ENCODE data around the gene ALB.

ALB gene

DNA sequence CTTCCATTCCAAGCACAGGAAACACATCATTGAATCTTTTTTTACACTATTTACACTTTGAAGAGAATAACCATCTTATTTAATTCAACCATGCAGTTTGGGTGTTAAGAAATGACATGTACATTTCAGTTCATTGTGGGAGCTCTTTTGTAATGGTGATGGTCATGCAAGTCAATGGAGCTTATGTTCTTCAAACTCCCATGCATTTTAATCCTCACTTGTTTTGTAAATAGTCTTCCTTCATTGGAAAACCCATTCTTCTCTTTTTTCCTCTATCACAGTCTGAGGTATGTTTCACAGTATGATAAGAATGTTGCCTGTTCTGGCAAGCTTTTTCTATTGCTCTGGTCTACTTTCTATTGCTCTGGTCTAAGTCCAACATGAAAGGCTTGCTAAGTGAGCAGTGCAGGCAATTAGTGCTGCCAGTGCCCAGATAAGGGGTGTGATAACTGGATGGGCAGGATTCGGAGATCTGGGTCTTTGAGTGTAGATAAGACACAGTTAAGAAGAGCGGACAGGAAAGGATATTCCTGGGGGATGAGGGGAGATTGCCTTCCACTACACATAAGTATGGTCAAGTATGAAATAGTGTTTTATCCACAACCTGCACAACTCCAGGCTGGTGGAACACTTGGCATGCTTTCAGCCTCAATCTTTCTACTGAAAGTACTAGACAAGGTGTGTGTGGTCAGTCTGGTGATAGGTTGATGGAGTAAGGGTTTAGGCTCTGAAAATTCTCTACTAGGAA is 49.0 kb downstream of the ALB start:
- Histone ChIP-seq H3K27ac (ENCODE audit: low read depth, low read length) (peak overlapping the region; percentile 94), H3K9me3 (ENCODE audit: insufficient read depth, low read depth, low read length) (no peaks in the 10 kb centered on the region), H3K36me3 (ENCODE audit: insufficient read depth, low read length) (no peaks in the 10 kb centered on the region), H3K27me3 (ENCODE audit: insufficient read depth, low read length) (peaks cover 4% of the 10 kb centered on the region; the same call in 1 of the 2 replicates), H3K9ac (ENCODE audit: low read depth, low read length) (no peak overlapping the region), H3K4me1 (ENCODE audit: insufficient read depth, low read length) (peaks cover 66% of the 10 kb centered on the region), H3K4me3 (ENCODE audit: low read length) (no peak overlapping the region)
- 59% methylated on average over 1 of the region's 2 CpGs for WGBS

DNA sequence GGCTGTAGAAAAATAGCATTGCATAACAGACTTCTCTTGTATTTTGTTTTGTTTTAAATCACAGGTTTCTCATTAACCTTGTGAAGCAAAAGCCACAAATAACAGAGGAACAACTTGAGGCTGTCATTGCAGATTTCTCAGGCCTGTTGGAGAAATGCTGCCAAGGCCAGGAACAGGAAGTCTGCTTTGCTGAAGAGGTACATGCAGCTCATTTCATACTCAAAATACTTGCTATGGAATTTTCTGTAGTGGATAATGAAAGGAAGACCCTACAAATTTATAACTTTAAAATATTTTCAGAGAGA is 49.6 kb downstream of the ALB start:
- Histone ChIP-seq H3K9me3 (ENCODE audit: insufficient read depth, low read depth, low read length) (no peaks in the 10 kb centered on the region), H3K4me1 (ENCODE audit: insufficient read depth, low read length) (peaks cover 65% of the 10 kb centered on the region), H3K36me3 (ENCODE audit: insufficient read depth, low read length) (no peaks in the 10 kb centered on the region), H3K4me3 (ENCODE audit: low read length) (no peak overlapping the region), H3K27me3 (ENCODE audit: insufficient read depth, low read length) (peaks cover 4% of the 10 kb centered on the region; the same call in 1 of the 2 replicates), H3K27ac (ENCODE audit: low read depth, low read length) (peak overlapping the region; percentile 54; the same call in 1 of the 2 replicates), H3K9ac (ENCODE audit: low read depth, low read length) (no peak overlapping the region)

DNA sequence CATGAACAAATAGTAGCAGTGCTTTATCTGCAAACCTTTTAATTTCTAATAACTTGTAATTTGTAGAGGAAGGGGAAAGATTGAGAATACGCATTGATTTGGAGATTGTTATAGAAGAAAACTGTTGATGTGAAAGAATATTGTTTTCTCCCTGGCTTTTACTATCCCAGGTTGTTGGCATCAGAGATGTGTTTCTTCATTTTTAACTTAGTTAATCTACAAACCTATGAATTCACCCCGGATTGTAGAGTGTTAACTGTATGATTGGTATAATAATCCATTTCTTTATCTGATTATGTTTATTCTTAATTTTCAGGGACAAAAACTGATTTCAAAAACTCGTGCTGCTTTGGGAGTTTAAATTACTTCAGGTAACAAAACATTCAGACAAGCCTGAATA is 50.8 kb downstream of the ALB start:
- Histone ChIP-seq H3K27ac (ENCODE audit: low read depth, low read length) (no peak overlapping the region), H3K27me3 (ENCODE audit: insufficient read depth, low read length) (peaks cover 4% of the 10 kb centered on the region; the same call in 1 of the 2 replicates), H3K4me1 (ENCODE audit: insufficient read depth, low read length) (peaks cover 52% of the 10 kb centered on the region), H3K9ac (ENCODE audit: low read depth, low read length) (no peak overlapping the region), H3K4me3 (ENCODE audit: low read length) (no peak overlapping the region), H3K9me3 (ENCODE audit: insufficient read depth, low read depth, low read length) (no peaks in the 10 kb centered on the region), H3K36me3 (ENCODE audit: insufficient read depth, low read length) (no peaks in the 10 kb centered on the region)
- 100% methylated on average over 2 of the region's 3 CpGs for WGBS

DNA sequence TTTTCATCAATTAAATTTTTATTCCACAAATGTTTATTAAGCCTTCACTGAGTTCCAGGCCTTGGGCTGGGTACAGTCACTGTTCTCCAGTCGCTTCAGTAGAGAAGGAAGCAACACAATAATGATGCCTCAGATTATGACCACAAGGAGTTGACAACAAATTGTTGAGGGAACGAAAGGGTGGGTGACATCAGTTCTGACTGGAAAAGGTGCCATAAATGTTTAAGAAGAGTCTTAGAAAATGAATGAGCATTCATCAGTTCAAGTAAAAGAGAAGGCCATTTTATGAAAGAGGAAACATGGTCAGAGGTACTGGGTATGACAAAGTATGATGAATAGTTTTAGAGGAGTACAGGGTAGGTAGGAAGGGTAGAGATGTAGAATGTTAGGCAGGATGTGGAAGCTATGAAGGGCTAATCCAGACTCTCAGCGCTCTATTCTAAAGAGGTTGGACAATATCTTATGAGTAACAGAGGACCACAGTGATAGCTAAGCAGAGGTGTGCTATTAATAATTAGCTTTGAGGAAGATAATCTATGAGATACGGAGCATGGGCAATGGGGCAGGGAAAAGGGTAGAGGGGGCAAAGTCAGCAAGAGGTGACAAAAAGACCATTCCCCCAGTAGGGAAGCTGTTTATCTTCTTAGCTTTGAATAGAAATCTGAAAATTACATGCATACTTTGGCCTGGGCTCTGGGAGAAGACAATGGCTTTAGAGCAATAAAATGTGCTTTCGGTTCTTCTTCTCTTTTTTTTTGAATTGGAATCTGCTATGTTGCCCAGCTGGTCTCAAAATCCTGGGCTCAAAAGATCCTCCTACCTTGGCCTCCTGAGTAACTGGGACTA is 52.3 kb downstream of the ALB start:
- Histone ChIP-seq H3K27ac (ENCODE audit: low read depth, low read length) (no peak overlapping the region), H3K27me3 (ENCODE audit: insufficient read depth, low read length) (peaks cover 4% of the 10 kb centered on the region; the same call in 1 of the 2 replicates), H3K4me1 (ENCODE audit: insufficient read depth, low read length) (peaks cover 38% of the 10 kb centered on the region), H3K4me3 (ENCODE audit: low read length) (no peak overlapping the region), H3K9ac (ENCODE audit: low read depth, low read length) (no peak overlapping the region), H3K36me3 (ENCODE audit: insufficient read depth, low read length) (no peaks in the 10 kb centered on the region), H3K9me3 (ENCODE audit: insufficient read depth, low read depth, low read length) (no peaks in the 10 kb centered on the region)
- 96% methylated on average over 4 of the region's 5 CpGs for WGBS

DNA sequence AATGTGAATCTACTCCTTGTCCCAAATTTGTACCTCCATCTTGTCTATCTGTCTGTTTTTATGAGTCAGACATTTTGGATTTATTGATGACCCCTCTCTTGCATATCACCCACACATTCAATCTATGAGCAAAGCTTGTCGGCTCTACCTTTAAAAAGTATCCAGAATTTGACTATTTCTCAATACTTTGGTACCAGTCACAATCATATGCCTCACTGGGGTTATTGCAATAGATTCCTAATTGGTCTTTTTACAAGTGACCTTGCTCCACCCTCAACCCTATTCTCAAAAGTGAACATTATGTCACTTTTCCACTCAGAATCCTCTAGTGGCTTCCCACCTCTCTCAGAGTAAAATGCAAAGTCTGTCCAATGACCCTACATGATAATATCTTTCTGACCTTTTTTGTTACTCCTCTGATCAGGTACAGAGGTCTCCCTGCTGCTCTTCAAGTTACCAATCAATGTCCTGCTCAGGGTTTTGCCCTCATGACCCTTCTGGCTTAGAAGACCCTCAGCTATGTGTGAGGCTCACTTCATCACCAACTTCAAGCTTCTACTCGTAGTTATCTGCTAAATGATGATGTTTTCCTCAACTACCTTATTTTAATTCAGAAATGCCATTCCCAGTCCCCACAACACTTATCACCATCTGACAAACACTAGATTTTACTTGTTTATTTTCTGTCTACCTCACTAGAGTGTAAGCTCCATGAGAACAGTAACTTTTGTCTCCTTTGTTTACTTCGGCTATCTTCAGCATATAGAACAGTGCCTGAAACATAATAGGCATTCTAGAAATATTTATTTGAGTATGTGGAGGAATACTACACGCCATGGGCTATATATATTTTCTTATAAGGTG is 54.3 kb downstream of the ALB start:
- Histone ChIP-seq H3K9ac (ENCODE audit: low read depth, low read length) (no peak overlapping the region), H3K27me3 (ENCODE audit: insufficient read depth, low read length) (no peaks in the 10 kb centered on the region), H3K27ac (ENCODE audit: low read depth, low read length) (no peak overlapping the region), H3K36me3 (ENCODE audit: insufficient read depth, low read length) (no peaks in the 10 kb centered on the region), H3K4me1 (ENCODE audit: insufficient read depth, low read length) (peaks cover 17% of the 10 kb centered on the region), H3K4me3 (ENCODE audit: low read length) (no peak overlapping the region), H3K9me3 (ENCODE audit: insufficient read depth, low read depth, low read length) (no peaks in the 10 kb centered on the region)
- WGBS = 98% methylated on average over 3 of the region's 4 CpGs

DNA sequence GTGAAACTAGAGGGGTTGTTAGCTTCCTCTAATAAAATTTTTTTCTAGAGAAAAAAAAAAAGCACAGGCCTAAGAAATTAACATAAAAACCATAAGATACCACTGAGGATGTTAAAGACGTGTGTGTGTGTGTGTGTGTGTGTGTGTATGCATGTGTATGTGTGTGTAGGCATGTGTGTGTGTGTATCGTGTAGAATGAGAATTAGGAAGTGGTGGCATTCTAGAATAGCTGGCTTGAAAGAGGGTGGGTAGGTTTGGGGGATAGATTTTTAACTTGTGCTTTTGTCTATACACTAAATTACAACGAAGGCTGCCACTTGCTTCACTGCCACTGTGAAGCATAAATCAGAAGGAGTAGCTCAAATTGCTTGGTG is 54.9 kb downstream of the ALB start:
- Histone ChIP-seq H3K27me3 (ENCODE audit: insufficient read depth, low read length) (no peaks in the 10 kb centered on the region), H3K27ac (ENCODE audit: low read depth, low read length) (no peak overlapping the region), H3K4me1 (ENCODE audit: insufficient read depth, low read length) (peaks cover 11% of the 10 kb centered on the region), H3K36me3 (ENCODE audit: insufficient read depth, low read length) (no peaks in the 10 kb centered on the region), H3K4me3 (ENCODE audit: low read length) (no peak overlapping the region), H3K9ac (ENCODE audit: low read depth, low read length) (no peak overlapping the region), H3K9me3 (ENCODE audit: insufficient read depth, low read depth, low read length) (no peaks in the 10 kb centered on the region)
- 78% methylated on average over 3 of the region's 3 CpGs for WGBS

DNA sequence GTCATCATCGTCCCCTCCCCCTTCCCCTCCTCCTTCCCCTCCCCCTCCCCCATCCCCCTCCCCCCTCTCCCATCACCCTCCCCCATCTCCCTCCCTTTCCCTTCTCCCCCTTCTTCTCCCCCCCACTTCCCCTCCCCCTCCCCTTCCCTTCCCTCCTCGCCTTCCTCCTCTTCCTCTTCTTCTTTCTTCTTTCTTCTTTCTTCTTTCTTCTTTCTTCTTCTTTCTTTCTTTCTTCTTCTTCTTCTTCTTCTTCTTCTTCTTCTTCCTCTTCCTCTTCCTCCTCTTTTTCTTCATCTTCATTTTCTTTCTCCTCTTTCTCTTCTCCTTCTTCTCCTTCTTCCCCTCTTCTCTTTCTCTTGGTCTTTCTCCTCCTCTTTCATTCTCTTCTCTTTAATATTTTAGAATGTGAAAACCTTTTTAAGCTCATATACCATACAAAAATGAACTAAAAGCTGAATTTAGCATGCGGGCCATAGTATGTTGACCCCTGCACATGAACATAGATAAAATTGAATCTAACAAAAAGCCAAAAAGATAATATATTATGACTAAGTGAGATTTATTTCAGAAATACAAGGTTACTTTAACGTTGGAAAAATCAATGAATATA is 56.9 kb downstream of the ALB start:
- no peaks in the 10 kb centered on the region for H3K4me1 ChIP-seq (ENCODE audit: insufficient read depth, low read length)
- H3K27me3 ChIP-seq (ENCODE audit: insufficient read depth, low read length) = no peaks in the 10 kb centered on the region
- H3K4me3 ChIP-seq (ENCODE audit: low read length) = no peak overlapping the region
- no peak overlapping the region for H3K27ac ChIP-seq (ENCODE audit: low read depth, low read length)
- H3K9ac ChIP-seq (ENCODE audit: low read depth, low read length) = no peak overlapping the region
- H3K36me3 ChIP-seq (ENCODE audit: insufficient read depth, low read length) = no peaks in the 10 kb centered on the region
- 94% methylated on average over 2 of the region's 4 CpGs for WGBS
- no peaks in the 10 kb centered on the region; the same call in 1 of the 2 replicates for H3K9me3 ChIP-seq (ENCODE audit: insufficient read depth, low read depth, low read length)

DNA sequence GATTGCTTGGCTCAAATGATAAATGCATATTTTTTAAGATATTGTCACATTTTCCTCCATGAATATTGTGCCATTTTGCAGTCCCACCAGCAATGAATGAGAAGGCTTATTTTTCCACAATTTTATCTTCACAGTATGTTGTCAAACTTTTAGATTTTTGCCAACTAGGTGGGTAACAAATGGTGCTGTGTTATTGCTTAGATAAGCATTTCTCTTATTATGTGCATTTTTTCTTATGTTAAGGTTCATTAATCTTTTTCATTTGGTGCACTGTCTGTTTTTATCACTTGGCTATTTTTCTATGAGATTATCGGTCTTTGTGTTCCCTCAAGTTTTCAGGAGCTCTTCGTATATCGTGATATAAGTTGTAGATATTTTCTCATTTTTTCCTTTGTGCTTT is 64.1 kb downstream of the ALB start:
- no peak overlapping the region for H3K27ac ChIP-seq (ENCODE audit: low read depth, low read length)
- H3K27me3 ChIP-seq (ENCODE audit: insufficient read depth, low read length) = no peaks in the 10 kb centered on the region
- H3K4me3 ChIP-seq (ENCODE audit: low read length) = no peak overlapping the region
- H3K4me1 ChIP-seq (ENCODE audit: insufficient read depth, low read length) = no peaks in the 10 kb centered on the region
- no peaks in the 10 kb centered on the region for H3K36me3 ChIP-seq (ENCODE audit: insufficient read depth, low read length)
- no peak overlapping the region for H3K9ac ChIP-seq (ENCODE audit: low read depth, low read length)
- H3K9me3 ChIP-seq (ENCODE audit: insufficient read depth, low read depth, low read length) = no peaks in the 10 kb centered on the region; the same call in 1 of the 2 replicates
- WGBS = 100% methylated on average over 2 of the region's 3 CpGs

DNA sequence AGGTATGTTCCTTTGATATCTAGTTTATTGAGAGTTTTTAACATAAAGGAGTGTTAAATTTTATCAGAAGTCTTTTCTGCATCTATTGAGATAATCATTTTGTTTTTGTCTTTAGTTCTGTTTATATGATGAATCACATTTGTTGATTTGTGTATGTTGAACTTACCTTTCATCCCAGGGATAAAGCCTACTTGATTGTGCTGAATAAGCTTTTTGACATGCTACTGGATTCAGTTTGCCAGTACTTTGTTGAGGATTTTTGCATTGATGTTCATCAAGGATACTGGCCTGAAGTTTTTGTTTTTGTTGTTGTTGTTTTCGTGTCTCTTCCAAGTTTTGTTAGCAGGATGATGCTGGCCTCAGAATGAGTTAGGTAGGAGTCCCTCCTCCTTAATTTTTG is 66.6 kb downstream of the ALB start:
- H3K27me3 ChIP-seq (ENCODE audit: insufficient read depth, low read length) = no peaks in the 10 kb centered on the region
- H3K9me3 ChIP-seq (ENCODE audit: insufficient read depth, low read depth, low read length) = peaks cover 19% of the 10 kb centered on the region
- WGBS = 94% methylated on average over 1 of the region's 1 CpG
- no peaks in the 10 kb centered on the region for H3K4me1 ChIP-seq (ENCODE audit: insufficient read depth, low read length)
- H3K9ac ChIP-seq (ENCODE audit: low read depth, low read length) = no peak overlapping the region
- no peaks in the 10 kb centered on the region for H3K36me3 ChIP-seq (ENCODE audit: insufficient read depth, low read length)
- no peak overlapping the region for H3K4me3 ChIP-seq (ENCODE audit: low read length)
- H3K27ac ChIP-seq (ENCODE audit: low read depth, low read length) = no peak overlapping the region

Measured in HUES64 (cell line).